ENCODE data around the gene LYAR.

The LYAR gene

DNA sequence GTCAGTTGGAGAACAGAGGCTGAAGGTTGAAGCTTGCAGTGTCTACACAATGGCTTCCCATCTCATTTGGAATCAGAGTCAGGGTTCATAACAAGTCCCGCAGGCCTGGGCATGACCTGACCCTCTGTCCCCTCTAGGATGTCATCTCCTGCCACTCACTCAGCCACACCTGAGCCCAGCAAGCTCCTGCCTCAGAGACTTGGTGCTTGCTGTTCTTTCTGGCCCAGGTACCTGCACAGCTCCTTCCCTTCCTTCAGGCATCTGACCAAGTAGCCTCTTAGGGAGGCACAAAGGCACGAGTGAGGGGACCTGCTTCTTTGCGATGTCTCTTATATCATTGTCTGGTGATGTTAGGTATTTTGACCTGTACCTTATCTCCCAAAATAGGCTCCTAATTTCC, 9.1 kb upstream of the LYAR start:
- ChIA-PET CTCF (no interaction called here), POLR2A (interaction anchor here (1.3 kb wide), 1 partner anchor 9 kb away, joined by 3 read pairs; the partner anchor contains the start of genes LYAR and ZBTB49)
- Histone ChIP-seq H3K9me3 (ENCODE audit: control insufficient read depth, insufficient read depth, low read depth, low read length) (no peaks in the 10 kb centered on the region), H3K36me3 (ENCODE audit: control insufficient read depth in 2 of 2, insufficient read depth in 1 of 2, low read length in 2 of 2) (peaks cover 0 to 24% of the 10 kb centered on the region in 2 experiments; a peak in 2 of 3 replicates), H3K27ac (ENCODE audit: extremely low read depth, low read depth, low read length) (no peak overlapping the region), H3K4me1 (ENCODE audit: control insufficient read depth, insufficient read depth, low read length) (no peaks in the 10 kb centered on the region), H3K4me3 (ENCODE audit: low read depth, low read length) (no peak overlapping the region)
- no peak for TF ChIP-seq ZNF626 (tag by site-specific recombination; IDR thresholded peaks at IDR 0.05)
- TF ChIP-seq ZNF76 (tag by site-specific recombination; IDR thresholded peaks at IDR 0.05; ENCODE audit: borderline replicate concordance, low read depth), result no peak
- TF ChIP-seq, protein P1, sequence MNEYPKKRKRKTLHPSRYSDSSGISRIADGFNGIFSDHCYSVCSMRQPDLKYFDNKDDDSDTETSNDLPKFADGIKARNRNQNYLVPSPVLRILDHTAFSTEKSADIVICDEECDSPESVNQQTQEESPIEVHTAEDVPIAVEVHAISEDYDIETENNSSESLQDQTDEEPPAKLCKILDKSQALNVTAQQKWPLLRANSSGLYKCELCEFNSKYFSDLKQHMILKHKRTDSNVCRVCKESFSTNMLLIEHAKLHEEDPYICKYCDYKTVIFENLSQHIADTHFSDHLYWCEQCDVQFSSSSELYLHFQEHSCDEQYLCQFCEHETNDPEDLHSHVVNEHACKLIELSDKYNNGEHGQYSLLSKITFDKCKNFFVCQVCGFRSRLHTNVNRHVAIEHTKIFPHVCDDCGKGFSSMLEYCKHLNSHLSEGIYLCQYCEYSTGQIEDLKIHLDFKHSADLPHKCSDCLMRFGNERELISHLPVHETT (tag by site-specific recombination; IDR thresholded peaks at IDR 0.05), result no peak
- TF ChIP-seq, protein P2, sequence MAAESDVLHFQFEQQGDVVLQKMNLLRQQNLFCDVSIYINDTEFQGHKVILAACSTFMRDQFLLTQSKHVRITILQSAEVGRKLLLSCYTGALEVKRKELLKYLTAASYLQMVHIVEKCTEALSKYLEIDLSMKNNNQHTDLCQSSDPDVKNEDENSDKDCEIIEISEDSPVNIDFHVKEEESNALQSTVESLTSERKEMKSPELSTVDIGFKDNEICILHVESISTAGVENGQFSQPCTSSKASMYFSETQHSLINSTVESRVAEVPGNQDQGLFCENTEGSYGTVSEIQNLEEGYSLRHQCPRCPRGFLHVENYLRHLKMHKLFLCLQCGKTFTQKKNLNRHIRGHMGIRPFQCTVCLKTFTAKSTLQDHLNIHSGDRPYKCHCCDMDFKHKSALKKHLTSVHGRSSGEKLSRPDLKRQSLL (tag by site-specific recombination; IDR thresholded peaks at IDR 0.05), result no peak
- no peak for TF ChIP-seq YY1 (tag by site-specific recombination; IDR thresholded peaks at IDR 0.05)
- no peak for TF ChIP-seq ZNF558 (tag by site-specific recombination; IDR thresholded peaks at IDR 0.05)
- no peak for TF ChIP-seq ZNF354C (tag by site-specific recombination; IDR thresholded peaks at IDR 0.05; ENCODE audit: borderline replicate concordance, low read depth)
- TF ChIP-seq ZNF423 (tag by site-specific recombination; IDR thresholded peaks at IDR 0.05), result no peak
- TF ChIP-seq, protein P3, sequence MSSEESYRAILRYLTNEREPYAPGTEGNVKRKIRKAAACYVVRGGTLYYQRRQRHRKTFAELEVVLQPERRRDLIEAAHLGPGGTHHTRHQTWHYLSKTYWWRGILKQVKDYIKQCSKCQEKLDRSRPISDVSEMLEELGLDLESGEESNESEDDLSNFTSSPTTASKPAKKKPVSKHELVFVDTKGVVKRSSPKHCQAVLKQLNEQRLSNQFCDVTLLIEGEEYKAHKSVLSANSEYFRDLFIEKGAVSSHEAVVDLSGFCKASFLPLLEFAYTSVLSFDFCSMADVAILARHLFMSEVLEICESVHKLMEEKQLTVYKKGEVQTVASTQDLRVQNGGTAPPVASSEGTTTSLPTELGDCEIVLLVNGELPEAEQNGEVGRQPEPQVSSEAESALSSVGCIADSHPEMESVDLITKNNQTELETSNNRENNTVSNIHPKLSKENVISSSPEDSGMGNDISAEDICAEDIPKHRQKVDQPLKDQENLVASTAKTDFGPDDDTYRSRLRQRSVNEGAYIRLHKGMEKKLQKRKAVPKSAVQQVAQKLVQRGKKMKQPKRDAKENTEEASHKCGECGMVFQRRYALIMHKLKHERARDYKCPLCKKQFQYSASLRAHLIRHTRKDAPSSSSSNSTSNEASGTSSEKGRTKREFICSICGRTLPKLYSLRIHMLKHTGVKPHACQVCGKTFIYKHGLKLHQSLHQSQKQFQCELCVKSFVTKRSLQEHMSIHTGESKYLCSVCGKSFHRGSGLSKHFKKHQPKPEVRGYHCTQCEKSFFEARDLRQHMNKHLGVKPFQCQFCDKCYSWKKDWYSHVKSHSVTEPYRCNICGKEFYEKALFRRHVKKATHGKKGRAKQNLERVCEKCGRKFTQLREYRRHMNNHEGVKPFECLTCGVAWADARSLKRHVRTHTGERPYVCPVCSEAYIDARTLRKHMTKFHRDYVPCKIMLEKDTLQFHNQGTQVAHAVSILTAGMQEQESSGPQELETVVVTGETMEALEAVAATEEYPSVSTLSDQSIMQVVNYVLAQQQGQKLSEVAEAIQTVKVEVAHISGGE (tag by site-specific recombination; conservative IDR thresholded peaks at IDR 0.05; ENCODE audit: low read depth), result no peak
- TF ChIP-seq BCL11A (tag by site-specific recombination; IDR thresholded peaks at IDR 0.05; ENCODE audit: low read depth), result no peak
- no peak for TF ChIP-seq ZNF292 (tag by site-specific recombination; IDR thresholded peaks at IDR 0.05; ENCODE audit: borderline replicate concordance, low read depth)
- TF ChIP-seq, protein P4, sequence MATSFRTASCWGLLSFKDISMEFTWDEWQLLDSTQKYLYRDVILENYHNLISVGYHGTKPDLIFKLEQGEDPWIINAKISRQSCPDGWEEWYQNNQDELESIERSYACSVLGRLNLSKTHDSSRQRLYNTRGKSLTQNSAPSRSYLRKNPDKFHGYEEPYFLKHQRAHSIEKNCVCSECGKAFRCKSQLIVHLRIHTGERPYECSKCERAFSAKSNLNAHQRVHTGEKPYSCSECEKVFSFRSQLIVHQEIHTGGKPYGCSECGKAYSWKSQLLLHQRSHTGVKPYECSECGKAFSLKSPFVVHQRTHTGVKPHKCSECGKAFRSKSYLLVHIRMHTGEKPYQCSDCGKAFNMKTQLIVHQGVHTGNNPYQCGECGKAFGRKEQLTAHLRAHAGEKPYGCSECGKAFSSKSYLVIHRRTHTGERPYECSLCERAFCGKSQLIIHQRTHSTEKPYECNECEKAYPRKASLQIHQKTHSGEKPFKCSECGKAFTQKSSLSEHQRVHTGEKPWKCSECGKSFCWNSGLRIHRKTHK (tag by site-specific recombination; IDR thresholded peaks at IDR 0.05), result no peak
- no peak for TF ChIP-seq KLF1 (tag by site-specific recombination; IDR thresholded peaks at IDR 0.05)
- no peak for TF ChIP-seq ZBTB17 (tag by site-specific recombination; IDR thresholded peaks at IDR 0.05)
- TF ChIP-seq, protein P5, sequence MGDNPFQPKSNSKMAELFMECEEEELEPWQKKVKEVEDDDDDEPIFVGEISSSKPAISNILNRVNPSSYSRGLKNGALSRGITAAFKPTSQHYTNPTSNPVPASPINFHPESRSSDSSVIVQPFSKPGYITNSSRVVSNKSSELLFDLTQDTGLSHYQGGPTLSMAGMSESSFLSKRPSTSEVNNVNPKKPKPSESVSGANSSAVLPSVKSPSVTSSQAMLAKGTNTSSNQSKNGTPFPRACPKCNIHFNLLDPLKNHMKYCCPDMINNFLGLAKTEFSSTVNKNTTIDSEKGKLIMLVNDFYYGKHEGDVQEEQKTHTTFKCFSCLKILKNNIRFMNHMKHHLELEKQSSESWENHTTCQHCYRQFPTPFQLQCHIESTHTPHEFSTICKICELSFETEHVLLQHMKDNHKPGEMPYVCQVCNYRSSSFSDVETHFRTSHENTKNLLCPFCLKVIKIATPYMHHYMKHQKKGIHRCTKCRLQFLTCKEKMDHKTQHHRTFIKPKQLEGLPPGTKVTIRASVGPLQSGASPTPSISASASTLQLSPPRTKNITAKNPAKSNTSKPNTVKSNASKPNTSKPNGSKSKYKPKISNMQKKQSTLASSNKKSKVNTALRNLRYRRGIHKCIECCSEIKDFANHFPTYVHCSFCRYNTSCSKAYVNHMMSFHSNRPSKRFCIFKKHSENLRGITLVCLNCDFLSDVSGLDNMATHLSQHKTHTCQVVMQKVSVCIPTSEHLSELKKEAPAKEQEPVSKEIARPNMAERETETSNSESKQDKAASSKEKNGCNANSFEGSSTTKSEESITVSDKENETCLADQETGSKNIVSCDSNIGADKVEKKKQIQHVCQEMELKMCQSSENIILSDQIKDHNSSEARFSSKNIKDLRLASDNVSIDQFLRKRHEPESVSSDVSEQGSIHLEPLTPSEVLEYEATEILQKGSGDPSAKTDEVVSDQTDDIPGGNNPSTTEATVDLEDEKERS (tag by site-specific recombination; IDR thresholded peaks at IDR 0.05), result no peak
- TF ChIP-seq MZF1 (tag by site-specific recombination; IDR thresholded peaks at IDR 0.05; ENCODE audit: borderline replicate concordance), result no peak
- TF ChIP-seq ZNF132 (tag by site-specific recombination; IDR thresholded peaks at IDR 0.05; ENCODE audit: borderline replicate concordance), result no peak
- TF ChIP-seq ZNF155 (tag by site-specific recombination; IDR thresholded peaks at IDR 0.05), result no peak

All from HEK293 (cell line).